Activated CD4-positive, alpha-beta T cell treated with anti-CD3 and anti-CD28 coated beads for 36 hours (primary cell): ENCODE results near the gene MED19. TPM values are rescaled to one million over a fixed set of nuclear protein-coding genes. Genes with fewer than 3 reads are reported as not detected.
A peak's percentile ranks its signal among the peaks of the same experiment; 100 is the strongest.
"Not testable (repeated sequence)": the region's sequence is repeated elsewhere in the genome, so short reads cannot be mapped to it uniquely, and the experiment has no call there.

Source experiments
- ATAC-seq: fragments of 200-7000 bp; cut with Tn5 transposase; one replicate; pipeline ENCODE4 v1.10.0; 2021; ENCODE audit warnings: mild to moderate bottlenecking, moderate library complexity
- CTCF ChIA-PET: fragments of 350-600 bp; sonication (Branson Sonifier 250); formaldehyde crosslinking; loops from one replicate; lab custom pipeline; 2021; ENCODE audit warnings: antibody characterized with exemption; lab: Charles Lee
- POLR2A ChIA-PET: fragments of 350-600 bp; sonication (Branson Sonifier 250); formaldehyde crosslinking; loops from one replicate; lab custom pipeline; 2021; ENCODE audit warnings: antibody characterized with exemption, inconsistent platforms; lab: Charles Lee
- DNase-seq: peaks from one replicate; pipeline ENCODE4 v3.0.0-alpha.2; 2020
- H3K27ac Mint-ChIP-seq: one replicate; pipeline ENCODE4 v1.8.0; 2021; ENCODE audit warnings: mixed read lengths
- H3K27me3 Mint-ChIP-seq: one replicate; pipeline ENCODE4 v1.8.0; 2021; ENCODE audit warnings: mixed read lengths
- H3K36me3 Mint-ChIP-seq: one replicate; pipeline ENCODE4 v1.8.0; 2021; ENCODE audit warnings: low read depth, mixed read lengths
- H3K4me1 Mint-ChIP-seq: one replicate; pipeline ENCODE4 v1.8.0; 2021; ENCODE audit warnings: mixed read lengths
- H3K4me3 Mint-ChIP-seq: one replicate; pipeline ENCODE4 v1.8.0; 2021; ENCODE audit warnings: mild to moderate bottlenecking, moderate library complexity, mixed read lengths
- H3K9me3 Mint-ChIP-seq: one replicate; pipeline ENCODE4 v1.8.0; 2021; ENCODE audit warnings: low read depth, mixed read lengths
- intact Hi-C, 2 experiments: fragments of 100-400 bp; cut with DNase I in 1 of 2; cut with micrococcal nuclease in 1 of 2; formaldehyde crosslinking; loops; one replicate each; pipeline versions ENCODE4 v1.14.2 to v1.15.1; 2022 to 2024; cut with DNase I, micrococcal nuclease
- total RNA-seq, 2 experiments: library from RNA; stranded (reverse); gene quantifications; one replicate each; pipeline ENCODE4 v1.2.3, GENCODE V29; 2021

MED19 gene
- total RNA-seq, 2 experiments from 2014 or later: 8.6 to 10.6 TPM

DNA sequence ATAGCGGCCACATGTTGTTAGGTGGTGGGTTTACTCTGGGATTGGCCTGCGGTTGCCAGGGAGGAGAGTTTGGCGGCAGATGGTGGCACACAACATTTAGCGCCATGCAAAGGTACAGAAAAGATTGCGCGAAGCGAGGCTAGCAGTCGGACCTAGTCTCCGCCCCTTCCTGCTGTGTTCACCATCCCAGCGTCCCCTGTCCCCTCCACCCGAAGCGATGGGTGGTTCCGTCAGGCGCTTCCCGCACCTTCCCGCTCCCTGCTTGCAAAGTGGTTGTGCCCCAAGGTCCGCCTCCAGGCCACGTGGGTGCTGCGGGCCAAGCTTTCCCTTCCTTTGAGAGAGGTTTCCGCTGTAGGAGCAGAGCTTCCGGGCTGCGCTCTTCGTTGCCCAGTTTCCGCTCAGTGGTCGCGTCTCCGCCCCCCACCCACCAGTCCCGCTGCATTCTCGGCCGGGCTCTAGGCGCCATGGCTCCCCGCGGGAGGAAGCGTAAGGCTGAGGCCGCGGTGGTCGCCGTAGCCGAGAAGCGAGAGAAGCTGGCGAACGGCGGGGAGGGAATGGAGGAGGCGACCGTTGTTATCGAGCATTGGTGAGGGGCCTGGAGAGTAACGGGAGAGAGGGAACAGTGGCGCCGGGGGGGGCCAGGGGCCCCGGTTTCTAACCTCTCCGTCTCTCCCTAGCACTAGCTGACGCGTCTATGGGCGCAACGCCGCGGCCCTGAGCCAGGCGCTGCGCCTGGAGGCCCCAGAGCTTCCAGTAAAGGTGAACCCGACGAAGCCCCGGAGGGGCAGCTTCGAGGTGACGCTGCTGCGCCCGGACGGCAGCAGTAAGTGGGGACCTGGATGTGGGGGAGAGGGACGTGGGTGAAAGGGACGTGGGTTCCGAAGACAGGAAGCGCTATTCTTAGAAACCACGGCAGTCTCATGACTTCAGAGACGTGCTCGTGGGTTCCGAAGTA is 29.4 kb upstream of the MED19 start, which contains the start of gene SELENOH:
Gene SELENOH, plus strand, starts transcription at position 360 of the 955 bp plus-strand sequence. Its CDS starts 105 bp downstream, at position 465.
- CTCF ChIA-PET: interaction anchor here (0.6 to 6.4 kb wide), 16 partner anchors 11 to 837 kb away, joined by 3 to 45 read pairs (median 4); partner anchors contain the start of genes CLP1 and UBE2L6
- no peaks in the 10 kb centered on the region for H3K27me3 Mint-ChIP-seq
- peaks cover 50% of the 10 kb centered on the region for H3K36me3 Mint-ChIP-seq
- H3K27ac Mint-ChIP-seq: peak within 1 kb of the TSS; percentile 100
- DNase-seq: peak; percentile 98
- H3K4me3 Mint-ChIP-seq: peak within 1 kb of the TSS; percentile 98
- no peaks in the 10 kb centered on the region for H3K9me3 Mint-ChIP-seq
- ATAC-seq: peak; percentile 94
- intact Hi-C loops: loop anchor here (1.0 to 10.0 kb wide), 18 partner anchors 19 to 1403 kb away; partner anchors contain the start of genes CLP1 (in 2 of the 2), MED19 (in 2 of the 2), SSRP1 (in 2 of the 2) and TMX2 (in 2 of the 2)
- POLR2A ChIA-PET: interaction anchor here (1.0 to 2.5 kb wide), 8 partner anchors 13 to 836 kb away, joined by 3 to 16 read pairs (median 4); partner anchors contain the start of genes MED19, TMX2 and UBE2L6
- H3K4me1 Mint-ChIP-seq: peaks cover 28% of the 10 kb centered on the region

DNA sequence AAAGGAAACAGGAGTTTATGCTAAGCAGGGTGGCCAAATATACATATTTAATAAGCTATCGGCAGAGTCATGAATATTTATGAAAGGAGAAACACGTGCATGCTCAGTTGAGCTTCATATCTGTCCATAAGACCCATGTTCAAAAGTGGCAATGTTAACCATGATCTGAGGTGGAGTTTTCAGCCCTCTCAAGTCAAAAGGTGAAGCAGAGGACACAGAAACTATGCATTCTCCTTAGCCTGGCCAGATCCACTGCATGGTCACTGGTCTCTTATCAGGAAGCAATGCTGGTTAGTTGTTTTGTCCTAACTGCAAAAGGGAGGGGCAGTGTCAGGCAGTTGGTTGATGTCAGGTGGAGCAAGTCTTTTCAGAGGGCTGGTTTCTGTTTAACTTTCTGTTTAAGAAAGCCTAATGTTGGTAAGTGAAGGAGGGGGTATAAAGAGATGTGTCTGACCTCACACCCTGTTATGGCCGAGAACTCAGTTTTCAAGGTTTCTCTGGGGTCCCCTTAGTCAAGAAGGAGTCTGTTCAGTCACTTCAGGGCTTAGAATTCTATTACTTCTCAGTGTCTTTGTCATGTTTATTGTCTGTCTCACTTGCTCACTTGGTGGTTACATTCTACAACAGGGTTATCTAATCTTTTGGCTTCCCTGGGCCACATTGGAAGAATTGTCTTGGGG is 23.7 kb upstream of the MED19 start:
- Mint-ChIP-seq H3K27ac (peak overlapping the region; percentile 66), H3K4me3 (no peak overlapping the region), H3K27me3 (no peaks in the 10 kb centered on the region), H3K9me3 (no peaks in the 10 kb centered on the region), H3K4me1 (peaks cover 3% of the 10 kb centered on the region), H3K36me3 (peaks cover 25% of the 10 kb centered on the region)
- DNase-seq (no peak), ATAC-seq (no peak)
- intact Hi-C loops: no loop called here
- CTCF ChIA-PET: interaction anchor here (0.6 to 1.0 kb wide), 3 partner anchors 65 to 787 kb away, joined by 3 read pairs; no protein-coding TSS in a partner anchor
- POLR2A ChIA-PET: no interaction called here

DNA sequence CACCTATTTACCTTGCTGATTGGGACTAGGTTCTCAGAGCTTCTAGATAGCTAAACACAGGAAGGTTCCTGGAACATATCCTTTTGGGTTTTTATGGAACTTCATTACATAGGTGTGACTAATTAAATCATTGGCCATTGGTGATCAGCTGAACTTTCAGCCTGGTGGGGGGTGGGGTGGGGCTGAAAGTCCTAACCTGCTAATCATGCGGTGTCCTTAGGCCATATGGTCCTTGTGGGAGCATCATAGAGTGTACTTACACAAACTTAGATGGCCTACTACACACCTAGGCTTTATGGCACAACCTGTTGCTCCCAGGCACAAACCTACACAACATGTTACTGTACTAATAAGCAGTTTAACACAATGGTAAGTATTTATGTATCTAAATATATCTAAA is 20.6 kb upstream of the MED19 start:
- ChIA-PET POLR2A (interaction anchor here (0.6 kb wide), 1 partner anchor 28 kb away, joined by 3 read pairs; no protein-coding TSS in a partner anchor), CTCF (interaction anchor here (0.6 to 2.0 kb wide), 3 partner anchors 17 to 69 kb away, joined by 3 to 6 read pairs (median 4); no protein-coding TSS in a partner anchor)
- H3K27me3 Mint-ChIP-seq: no peaks in the 10 kb centered on the region
- ATAC-seq: no peak
- DNase-seq: no peak
- H3K36me3 Mint-ChIP-seq: peaks cover 13% of the 10 kb centered on the region
- H3K27ac Mint-ChIP-seq: no peak overlapping the region
- H3K9me3 Mint-ChIP-seq: no peaks in the 10 kb centered on the region
- H3K4me3 Mint-ChIP-seq: no peak overlapping the region
- intact Hi-C loops: no loop called here
- H3K4me1 Mint-ChIP-seq: peaks cover 6% of the 10 kb centered on the region

DNA sequence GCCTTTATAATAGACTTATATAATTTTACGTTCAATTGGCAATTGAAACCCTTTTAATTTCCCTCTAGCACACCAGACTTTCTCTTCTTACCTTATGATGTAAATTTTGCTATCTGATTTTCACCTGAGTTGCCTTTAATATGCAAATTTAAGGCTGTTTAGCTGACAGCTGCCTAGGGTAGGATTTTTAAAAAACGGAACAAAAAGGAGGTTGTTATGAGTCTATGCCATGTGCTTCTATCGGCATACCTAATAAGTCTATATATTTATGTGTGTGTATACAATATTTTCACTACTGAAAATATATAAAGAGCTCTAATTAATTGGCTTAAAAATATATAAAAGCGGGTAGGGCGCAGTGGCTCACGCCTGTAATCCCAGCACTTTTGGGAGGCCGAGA is 17.5 kb upstream of the MED19 start:
- CTCF ChIA-PET: interaction anchor here (0.8 kb wide), 1 partner anchor 72 kb away, joined by 4 read pairs; no protein-coding TSS in a partner anchor

DNA sequence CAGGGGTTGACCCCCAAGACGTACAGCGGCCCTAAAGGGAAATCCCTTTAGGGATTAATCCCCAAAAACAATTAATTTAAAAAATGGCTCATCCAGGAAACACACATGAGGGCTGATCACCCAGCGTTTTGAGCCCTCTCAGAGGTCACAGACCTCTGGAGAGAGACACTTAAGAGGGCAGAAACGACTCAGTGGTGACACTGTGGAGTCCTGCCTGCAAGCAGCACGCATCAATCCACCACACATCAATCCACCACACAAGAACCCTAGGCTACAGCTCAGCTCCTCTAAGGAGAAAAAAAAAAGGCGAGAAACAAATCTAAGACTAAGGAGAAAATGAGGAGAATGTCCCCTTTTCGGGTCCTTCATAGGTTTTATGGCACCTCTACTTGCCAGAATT is 16.8 kb upstream of the MED19 start:
- H3K27ac Mint-ChIP-seq: no peak overlapping the region
- H3K27me3 Mint-ChIP-seq: no peaks in the 10 kb centered on the region
- peaks cover 5% of the 10 kb centered on the region for H3K36me3 Mint-ChIP-seq
- peaks cover 6% of the 10 kb centered on the region for H3K4me1 Mint-ChIP-seq
- DNase-seq: no peak
- CTCF ChIA-PET: interaction anchor here (0.6 to 1.8 kb wide), 3 partner anchors 14 to 1809 kb away, joined by 3 to 6 read pairs (median 3); partner anchors contain the start of genes MED19 and TMX2
- no peak overlapping the region for H3K4me3 Mint-ChIP-seq
- intact Hi-C loops: no loop called here
- peak; percentile 47 for ATAC-seq
- POLR2A ChIA-PET: interaction anchor here (0.6 to 0.8 kb wide), 2 partner anchors 80 to 93 kb away, joined by 3 read pairs; no protein-coding TSS in a partner anchor
- no peaks in the 10 kb centered on the region for H3K9me3 Mint-ChIP-seq

More for the DNA sequence above, 17.5 kb upstream of the MED19 start:
- Mint-ChIP-seq H3K36me3 (peaks cover 9% of the 10 kb centered on the region), H3K27me3 (no peaks in the 10 kb centered on the region), H3K27ac (no peak overlapping the region), H3K4me3 (no peak overlapping the region), H3K4me1 (peaks cover 6% of the 10 kb centered on the region), H3K9me3 (no peaks in the 10 kb centered on the region)
- intact Hi-C loops: no loop called here
- ATAC-seq (no peak), DNase-seq (no peak)
- POLR2A ChIA-PET: interaction anchor here (0.6 kb wide), 1 partner anchor 81 kb away, joined by 3 read pairs; no protein-coding TSS in a partner anchor

DNA sequence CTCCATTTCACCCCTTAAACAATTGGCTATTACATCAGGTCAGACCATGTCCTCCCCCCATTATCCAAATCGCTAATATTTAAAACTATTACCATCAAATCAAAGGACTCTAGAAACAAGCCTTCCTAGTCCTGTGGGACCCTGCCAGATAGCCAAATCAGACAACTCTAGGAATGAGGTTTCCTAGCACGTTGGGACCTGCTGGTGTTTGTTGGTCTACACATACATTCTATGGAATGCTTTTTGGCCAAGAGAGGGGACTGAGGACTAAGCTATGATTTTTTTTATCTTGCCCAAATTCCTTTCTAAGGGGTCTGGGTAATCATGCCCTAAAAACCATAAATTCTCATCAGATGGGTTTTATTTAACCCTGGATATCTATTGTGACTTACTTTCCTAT is 15.2 kb upstream of the MED19 start:
- no peak overlapping the region for H3K4me3 Mint-ChIP-seq
- ATAC-seq: no peak
- ChIA-PET POLR2A (no interaction called here), CTCF (interaction anchor here (0.6 to 1.8 kb wide), 3 partner anchors 12 to 57 kb away, joined by 3 to 6 read pairs (median 3); no protein-coding TSS in a partner anchor)
- H3K27me3 Mint-ChIP-seq: no peaks in the 10 kb centered on the region
- H3K9me3 Mint-ChIP-seq: no peaks in the 10 kb centered on the region
- H3K36me3 Mint-ChIP-seq: peaks cover 5% of the 10 kb centered on the region
- H3K27ac Mint-ChIP-seq: peak overlapping the region; percentile 9
- H3K4me1 Mint-ChIP-seq: peaks cover 6% of the 10 kb centered on the region
- DNase-seq: no peak
- intact Hi-C loops: no loop called here

DNA sequence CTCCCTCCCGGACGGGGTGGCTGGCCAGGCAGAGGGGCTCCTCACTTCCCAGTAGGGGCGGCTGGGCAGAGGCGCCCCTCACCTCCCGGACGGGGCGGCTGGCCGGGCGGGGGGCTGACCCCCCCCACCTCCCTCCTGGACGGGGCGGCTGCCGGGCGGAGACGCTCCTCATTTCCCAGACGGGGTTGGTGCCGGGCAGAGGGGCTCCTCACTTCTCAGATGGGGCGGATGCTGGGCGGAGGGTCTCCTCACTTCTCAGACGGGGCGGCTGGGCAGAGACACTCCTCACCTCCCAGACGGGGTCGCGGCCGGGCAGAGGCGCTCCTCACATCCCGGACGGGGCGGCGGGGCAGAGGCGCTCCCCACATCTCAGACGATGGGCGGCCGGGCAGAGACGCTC is 4.7 kb upstream of the MED19 start:
- ATAC-seq, intact Hi-C loops, CTCF ChIA-PET, DNase-seq, POLR2A ChIA-PET, H3K9me3 Mint-ChIP-seq, H3K27ac Mint-ChIP-seq, H3K27me3 Mint-ChIP-seq, H3K4me3 Mint-ChIP-seq: not testable (repeated sequence)
- peaks cover 31% of the 10 kb centered on the region for H3K36me3 Mint-ChIP-seq
- peaks cover 21% of the 10 kb centered on the region for H3K4me1 Mint-ChIP-seq

DNA sequence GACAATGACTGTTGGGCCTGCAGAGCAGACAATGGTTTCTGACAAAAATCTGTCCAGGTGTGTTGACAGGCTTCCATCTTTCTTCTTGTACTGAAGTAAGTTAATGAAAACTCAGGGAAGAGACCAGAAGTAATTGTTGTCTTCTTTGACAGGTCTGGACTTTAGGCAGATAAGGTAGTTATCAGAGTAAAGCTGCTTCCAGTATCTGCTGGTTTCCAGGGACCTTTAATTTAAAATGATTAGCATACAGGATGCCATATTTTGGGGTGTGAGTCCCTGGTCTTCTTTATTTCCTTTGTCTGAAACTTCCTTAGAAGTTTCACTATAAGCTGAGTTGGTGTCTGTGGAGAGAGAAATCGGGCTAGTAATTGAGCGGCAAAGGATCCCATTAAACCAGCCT is 1.8 kb upstream of the MED19 start:
- POLR2A ChIA-PET: interaction anchor here (0.6 kb wide), 1 partner anchor 27 kb away, joined by 3 read pairs; the partner anchor contains the start of gene SELENOH
- Mint-ChIP-seq H3K9me3 (no peaks in the 10 kb centered on the region), H3K4me3 (peak overlapping the region; percentile 97), H3K4me1 (peaks cover 45% of the 10 kb centered on the region), H3K27me3 (no peaks in the 10 kb centered on the region), H3K27ac (peak overlapping the region; percentile 97), H3K36me3 (peaks cover 22% of the 10 kb centered on the region)
- intact Hi-C loops: loop anchor here (2.0 to 5.0 kb wide), 6 partner anchors 79 to 865 kb away; partner anchors contain the start of genes SLC43A3 (in 2 of the 2), UBE2L6 (in 1 of the 2) and ZFP91 (in 1 of the 2)
- CTCF ChIA-PET: interaction anchor here (0.8 to 2.1 kb wide), 4 partner anchors 14 to 811 kb away, joined by 3 to 13 read pairs (median 5); no protein-coding TSS in a partner anchor
- DNase-seq: no peak
- ATAC-seq: no peak

DNA sequence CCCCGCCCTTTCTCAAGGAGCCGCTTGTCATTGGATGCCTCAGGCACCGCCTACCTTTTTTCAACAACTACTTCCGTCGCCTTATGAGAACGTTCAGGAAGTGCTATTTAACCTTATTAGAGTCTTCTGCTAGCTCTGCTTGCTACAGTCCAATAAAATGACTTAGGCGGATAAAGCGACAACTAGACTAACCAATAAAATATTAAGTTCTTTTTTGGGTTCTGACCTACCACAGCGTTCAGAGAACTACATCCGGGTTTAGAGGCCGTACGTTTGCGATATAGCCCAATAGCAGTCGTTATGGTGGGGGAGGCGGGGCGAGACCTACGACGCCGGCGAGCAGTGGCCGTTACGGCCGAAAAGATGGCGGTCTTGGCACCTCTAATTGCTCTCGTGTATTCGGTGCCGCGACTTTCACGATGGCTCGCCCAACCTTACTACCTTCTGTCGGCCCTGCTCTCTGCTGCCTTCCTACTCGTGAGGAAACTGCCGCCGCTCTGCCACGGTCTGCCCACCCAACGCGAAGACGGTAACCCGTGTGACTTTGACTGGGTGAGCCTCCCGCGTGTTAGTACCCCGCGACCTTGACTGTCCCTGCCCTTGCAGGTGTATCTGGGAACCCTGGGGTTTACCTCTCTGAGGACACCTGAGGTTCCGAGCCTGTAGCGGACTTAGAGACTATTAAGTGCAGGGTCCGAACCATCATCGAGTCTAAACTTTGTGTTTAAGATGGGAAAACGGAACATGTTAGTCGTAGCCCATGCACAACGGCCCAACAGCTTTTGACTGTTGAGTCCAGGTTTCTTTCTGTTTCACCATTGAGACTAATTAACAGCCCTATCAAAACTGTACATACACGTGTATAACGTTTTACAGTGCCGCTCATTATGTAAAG is 488 bp upstream of the MED19 start, which contains the start of gene TMX2:
Gene TMX2, plus strand, starts transcription at position 338 of the 895 bp plus-strand sequence. Its CDS starts 26 bp downstream, at position 364.
- ChIA-PET POLR2A (interaction anchor here (0.6 to 2.6 kb wide), 5 partner anchors 9 to 199 kb away, joined by 3 to 16 read pairs (median 3); partner anchors contain the start of gene SELENOH), CTCF (interaction anchor here (0.6 to 1.4 kb wide), 6 partner anchors 16 to 333 kb away, joined by 3 to 4 read pairs (median 3); no protein-coding TSS in a partner anchor)
- H3K9me3 Mint-ChIP-seq: no peaks in the 10 kb centered on the region
- peak; percentile 93 for ATAC-seq
- H3K27me3 Mint-ChIP-seq: no peaks in the 10 kb centered on the region
- intact Hi-C loops: loop anchor here (1.0 to 5.0 kb wide), 13 partner anchors 29 to 867 kb away; partner anchors contain the start of genes CLP1 (in 2 of the 2), SELENOH (in 2 of the 2), SLC43A3 (in 2 of the 2) and TIMM10 (in 2 of the 2)
- peaks cover 18% of the 10 kb centered on the region for H3K36me3 Mint-ChIP-seq
- H3K4me3 Mint-ChIP-seq: peak within 1 kb of the TSS; percentile 97
- H3K27ac Mint-ChIP-seq: peak within 1 kb of the TSS; percentile 97
- peaks cover 50% of the 10 kb centered on the region for H3K4me1 Mint-ChIP-seq
- peak; percentile 94 for DNase-seq
